ENCODE results near the gene SLC5A2.

GRCh38 chr16:31507617-31507928 lies 24.6 kb downstream of the SLC5A2 start:
- TF ChIP-seq CTCF (IDR thresholded peaks at IDR 0.05) (no peak), POLR2A (IDR thresholded peaks at IDR 0.05) (no peak)
